MCF 10A (cell line): ENCODE results near the gene LPIN1. TPM values are rescaled to one million over a fixed set of nuclear protein-coding genes. Genes with fewer than 3 reads are reported as not detected.

Source experiments
- BruUV-seq: library from RNA; stranded (reverse); fragments of 400-500 nt; replicated peaks from 2 replicates; lab custom pipeline; 2021; lab: Mats Ljungman, UMichigan
- CTCF ChIA-PET: fragments of 300-600 bp; sonication (Branson Sonifier 250); formaldehyde crosslinking; extraction: SDS; loops from one replicate; lab custom pipeline; 2021; ENCODE audit warnings: antibody characterized with exemption, inconsistent platforms; lab: Yijun Ruan, JAX
- POLR2A ChIA-PET: fragments of 300-600, 350-650 bp; sonication (Branson Sonifier 250); formaldehyde crosslinking; extraction: SDS; loops from one replicate; lab custom pipeline; 2020; ENCODE audit warnings: antibody characterized with exemption, inconsistent platforms; lab: Yijun Ruan, JAX
- DNase-seq: peaks from one replicate; pipeline ENCODE4 v3.0.0-alpha.2; 2018; ENCODE audit not compliant: unreplicated experiment
- H3K27ac Mint-ChIP-seq: one replicate; pipeline ENCODE4 v1.8.0; 2022; ENCODE audit warnings: mild to moderate bottlenecking, low read depth, mixed read lengths; ENCODE audit not compliant: unreplicated experiment
- H3K27me3 Mint-ChIP-seq: one replicate; pipeline ENCODE4 v1.8.0; 2022; ENCODE audit warnings: mixed read lengths; ENCODE audit not compliant: insufficient read depth, unreplicated experiment
- H3K36me3 Mint-ChIP-seq: one replicate; pipeline ENCODE4 v1.8.0; 2022; ENCODE audit warnings: mild to moderate bottlenecking, moderate library complexity, mixed read lengths; ENCODE audit not compliant: insufficient read depth, unreplicated experiment
- H3K4me1 Mint-ChIP-seq: one replicate; pipeline ENCODE4 v1.8.0; 2022; ENCODE audit warnings: mixed read lengths; ENCODE audit not compliant: insufficient read depth, unreplicated experiment
- H3K4me3 Mint-ChIP-seq: one replicate; pipeline ENCODE4 v1.8.0; 2022; ENCODE audit warnings: mild to moderate bottlenecking, moderate library complexity, mixed read lengths; ENCODE audit not compliant: unreplicated experiment
- H3K9me3 Mint-ChIP-seq: one replicate; pipeline ENCODE4 v1.8.0; 2022; ENCODE audit warnings: mixed read lengths; ENCODE audit not compliant: unreplicated experiment
- intact Hi-C: fragments of 100-400 bp; cut with micrococcal nuclease; formaldehyde crosslinking; loops from 2 replicates; pipeline ENCODE4 v1.14.1; 2022
- total RNA-seq: library from RNA; stranded (reverse); gene quantifications from 2 replicates; pipeline ENCODE4 v1.2.3, GENCODE V29; 2022
- TF ChIP-seq, protein P1 (sequence below): fragments of 200-600 bp; IDR thresholded peaks from one replicate; pipeline ENCODE4 v1.8.0; 2022; ENCODE audit warnings: antibody characterized with exemption, mild to moderate bottlenecking; ENCODE audit not compliant: unreplicated experiment

Gene LPIN1
- total RNA-seq, 1 experiment from 2014 or later, result 65.7 TPM

DNA sequence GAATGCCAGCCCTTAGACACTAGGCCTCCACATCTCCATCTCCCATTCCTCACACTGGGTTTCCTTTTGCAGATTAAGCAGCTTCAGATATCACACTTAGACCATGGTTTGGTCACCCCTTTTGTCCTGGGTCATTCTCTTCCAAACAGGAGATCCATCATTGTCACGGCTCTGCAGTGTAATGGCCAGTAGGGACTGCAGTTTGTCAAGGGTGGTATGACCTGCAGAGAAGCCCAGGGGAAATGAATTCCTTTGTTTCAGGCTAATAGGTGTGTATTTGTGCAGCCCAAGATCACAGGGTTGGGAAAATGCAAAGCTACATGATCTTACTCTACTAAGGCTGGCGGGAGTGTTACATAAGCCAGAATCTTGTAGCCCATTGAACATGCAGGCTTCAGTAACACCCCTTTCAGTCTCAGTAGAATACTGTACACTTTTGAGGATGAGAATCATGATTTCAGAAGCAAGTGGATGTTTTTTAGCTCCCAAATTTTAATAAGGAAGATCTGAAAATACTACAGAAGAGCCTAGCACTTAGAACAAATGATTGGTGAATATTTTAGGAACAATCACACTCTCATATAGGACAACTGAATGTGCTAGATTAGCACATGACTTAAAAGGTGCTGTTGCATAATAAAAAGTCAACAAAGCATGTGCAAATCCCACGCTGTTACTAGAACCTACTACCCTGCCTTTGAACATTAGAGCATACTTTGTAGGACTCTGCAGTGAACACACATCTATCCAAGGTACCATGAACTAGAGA lies 24.0 kb upstream of the LPIN1 start:
- TF ChIP-seq, protein P1, sequence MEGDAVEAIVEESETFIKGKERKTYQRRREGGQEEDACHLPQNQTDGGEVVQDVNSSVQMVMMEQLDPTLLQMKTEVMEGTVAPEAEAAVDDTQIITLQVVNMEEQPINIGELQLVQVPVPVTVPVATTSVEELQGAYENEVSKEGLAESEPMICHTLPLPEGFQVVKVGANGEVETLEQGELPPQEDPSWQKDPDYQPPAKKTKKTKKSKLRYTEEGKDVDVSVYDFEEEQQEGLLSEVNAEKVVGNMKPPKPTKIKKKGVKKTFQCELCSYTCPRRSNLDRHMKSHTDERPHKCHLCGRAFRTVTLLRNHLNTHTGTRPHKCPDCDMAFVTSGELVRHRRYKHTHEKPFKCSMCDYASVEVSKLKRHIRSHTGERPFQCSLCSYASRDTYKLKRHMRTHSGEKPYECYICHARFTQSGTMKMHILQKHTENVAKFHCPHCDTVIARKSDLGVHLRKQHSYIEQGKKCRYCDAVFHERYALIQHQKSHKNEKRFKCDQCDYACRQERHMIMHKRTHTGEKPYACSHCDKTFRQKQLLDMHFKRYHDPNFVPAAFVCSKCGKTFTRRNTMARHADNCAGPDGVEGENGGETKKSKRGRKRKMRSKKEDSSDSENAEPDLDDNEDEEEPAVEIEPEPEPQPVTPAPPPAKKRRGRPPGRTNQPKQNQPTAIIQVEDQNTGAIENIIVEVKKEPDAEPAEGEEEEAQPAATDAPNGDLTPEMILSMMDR, result no peak
- ChIA-PET CTCF (interaction anchor here (0.8 to 1.0 kb wide), 4 partner anchors 12 to 33 kb away, joined by 3 read pairs; no protein-coding TSS in a partner anchor), POLR2A (interaction anchor here (0.8 to 1.3 kb wide), 2 partner anchors 28 to 32 kb away, joined by 3 to 4 read pairs; no protein-coding TSS in a partner anchor)
- Mint-ChIP-seq H3K36me3 (no peaks in the 10 kb centered on the region), H3K27ac (no peak overlapping the region), H3K9me3 (no peaks in the 10 kb centered on the region), H3K4me3 (no peak overlapping the region), H3K27me3 (peaks cover 18% of the 10 kb centered on the region), H3K4me1 (peaks cover 16% of the 10 kb centered on the region)
- intact Hi-C loops, result no loop called here
- no peak for DNase-seq
- BruUV-seq, result no TSS peak

DNA sequence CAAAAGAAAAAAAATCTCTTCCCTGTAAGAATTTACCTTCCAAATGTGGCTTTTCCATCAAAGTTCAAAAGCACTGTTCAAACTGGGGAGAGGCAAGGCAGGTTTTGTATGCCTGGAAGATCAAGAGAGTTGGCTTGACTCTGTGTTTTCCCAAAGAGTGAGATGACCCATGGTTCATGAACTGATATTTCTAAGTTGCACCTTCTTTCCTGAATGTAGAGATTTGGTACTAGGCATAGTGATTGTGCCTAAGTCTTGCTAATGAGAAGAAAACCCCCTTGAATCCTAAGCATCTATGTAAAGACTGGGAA lies 23.4 kb upstream of the LPIN1 start:
- BruUV-seq, result no TSS peak

DNA sequence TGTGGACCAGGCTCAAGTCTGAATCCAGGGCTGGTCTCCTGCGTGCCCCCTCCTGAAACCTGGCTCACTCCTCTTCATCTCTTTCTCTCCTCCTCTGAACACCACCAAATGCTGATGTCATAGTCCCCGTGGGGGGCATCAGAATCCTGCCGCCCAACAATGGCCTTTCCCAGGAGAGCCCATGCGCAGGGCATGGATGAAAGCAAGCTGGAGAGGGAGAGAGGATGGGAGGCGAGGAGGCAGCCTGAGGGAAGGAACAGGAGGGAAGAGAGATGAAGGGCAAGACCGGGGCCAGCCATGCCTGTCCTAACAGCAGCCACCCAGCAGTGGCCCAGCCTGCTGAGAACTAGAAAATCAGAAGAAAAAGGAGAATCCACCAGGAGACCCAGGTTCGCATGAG lies 22.3 kb upstream of the LPIN1 start:
- no peak overlapping the region for H3K27ac Mint-ChIP-seq
- intact Hi-C loops, result no loop called here
- BruUV-seq, result no TSS peak
- H3K36me3 Mint-ChIP-seq, result no peaks in the 10 kb centered on the region
- TF ChIP-seq, protein P1, result no peak
- CTCF ChIA-PET, result interaction anchor here (1.4 kb wide), 1 partner anchor 31 kb away, joined by 4 read pairs; no protein-coding TSS in a partner anchor
- peaks cover 16% of the 10 kb centered on the region for H3K4me1 Mint-ChIP-seq
- peaks cover 26% of the 10 kb centered on the region for H3K27me3 Mint-ChIP-seq
- no peak overlapping the region for H3K4me3 Mint-ChIP-seq
- DNase-seq, result no peak
- no peaks in the 10 kb centered on the region for H3K9me3 Mint-ChIP-seq
- POLR2A ChIA-PET, result interaction anchor here (0.7 to 1.4 kb wide), 2 partner anchors 11 to 20 kb away, joined by 3 to 4 read pairs; no protein-coding TSS in a partner anchor

More for the DNA sequence above, 23.4 kb upstream of the LPIN1 start:
- CTCF ChIA-PET, result interaction anchor here (0.9 kb wide), 1 partner anchor 14 kb away, joined by 3 read pairs; no protein-coding TSS in a partner anchor
- Mint-ChIP-seq H3K9me3 (no peaks in the 10 kb centered on the region), H3K4me3 (no peak overlapping the region), H3K27ac (no peak overlapping the region), H3K36me3 (no peaks in the 10 kb centered on the region), H3K4me1 (peaks cover 16% of the 10 kb centered on the region), H3K27me3 (peaks cover 18% of the 10 kb centered on the region)
- intact Hi-C loops, result no loop called here
- TF ChIP-seq, protein P1, result no peak
- POLR2A ChIA-PET, result interaction anchor here (0.8 to 1.4 kb wide), 2 partner anchors 21 to 28 kb away, joined by 4 read pairs; no protein-coding TSS in a partner anchor
- DNase-seq, result no peak

DNA sequence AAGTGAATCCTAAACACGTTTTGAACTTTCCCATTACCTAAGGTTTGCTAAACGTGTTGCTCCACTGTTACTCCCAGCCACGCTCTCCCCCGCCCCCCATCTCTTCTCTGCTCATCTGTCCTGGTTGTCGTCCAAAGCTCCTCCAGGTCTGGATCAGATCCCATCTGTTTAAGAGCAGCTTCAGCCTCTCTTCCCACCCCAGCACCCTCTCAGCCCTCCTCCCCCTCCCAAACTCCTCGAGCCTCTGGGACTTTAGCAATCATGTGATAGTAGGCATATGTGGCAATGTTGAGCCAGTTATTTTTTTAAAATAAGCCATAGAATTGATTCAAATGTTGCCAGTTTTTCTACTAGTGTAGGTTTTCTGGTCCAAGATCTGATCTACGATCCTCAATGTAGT lies 20.0 kb upstream of the LPIN1 start:
- POLR2A ChIA-PET, result interaction anchor here (1.1 to 1.5 kb wide), 2 partner anchors 10 to 24 kb away, joined by 3 to 4 read pairs; no protein-coding TSS in a partner anchor
- Mint-ChIP-seq H3K4me1 (peaks cover 16% of the 10 kb centered on the region), H3K9me3 (no peaks in the 10 kb centered on the region), H3K36me3 (no peaks in the 10 kb centered on the region), H3K27me3 (peaks cover 22% of the 10 kb centered on the region), H3K4me3 (no peak overlapping the region), H3K27ac (no peak overlapping the region)
- CTCF ChIA-PET, result interaction anchor here (1.1 to 1.3 kb wide), 4 partner anchors 15 to 58 kb away, joined by 3 to 5 read pairs (median 4); no protein-coding TSS in a partner anchor
- DNase-seq, result no peak
- intact Hi-C loops, result no loop called here
- TF ChIP-seq, protein P1, result no peak
- BruUV-seq, result no TSS peak
